WERI-Rb-1 (cell line): ENCODE measurements around the gene PLCH2.

ENCODE experiments used
- DNase-seq: peaks from one replicate; pipeline ENCODE4 v3.0.0-alpha.2; 2020
- H3K27ac ChIP-seq: fragments of 250-450 bp; sonication (Bioruptor Pico); 2 replicates; pipeline ENCODE4 v1.5.1; 2020; ENCODE audit warnings: mild to moderate bottlenecking, moderate library complexity
- H3K27me3 ChIP-seq: fragments of 250-450 bp; sonication (Bioruptor Pico); 2 replicates; pipeline ENCODE4 v1.5.1; 2021; ENCODE audit warnings: mild to moderate bottlenecking, low read depth, moderate library complexity; ENCODE audit not compliant: insufficient read depth, severe bottlenecking
- H3K36me3 ChIP-seq: fragments of 250-450 bp; sonication (Bioruptor Pico); 2 replicates; pipeline ENCODE4 v1.5.1; 2020; ENCODE audit warnings: mild to moderate bottlenecking, moderate library complexity
- H3K4me3 ChIP-seq: 2 replicates; pipeline ENCODE4 v1.5.1; 2011; ENCODE audit warnings: low read depth, mild to moderate bottlenecking, control low read depth, low read length
- H3K9me3 ChIP-seq: fragments of 250-450 bp; sonication (Bioruptor Pico); 2 replicates; pipeline ENCODE4 v1.5.1; 2021; ENCODE audit warnings: mild to moderate bottlenecking, moderate library complexity; ENCODE audit not compliant: severe bottlenecking
- CTCF ChIP-seq: IDR thresholded peaks from 2 replicates; pipeline ENCODE4 v1.5.1; 2011; ENCODE audit warnings: low read depth, mild to moderate bottlenecking, control low read depth, inconsistent platforms, low read length

The PLCH2 gene

GRCh38 chr1:2523191-2523890, 47.3 kb downstream of the PLCH2 start:
- TF ChIP-seq CTCF: no peak
- no peaks in the 10 kb centered on the region for H3K27me3 ChIP-seq
- no peaks in the 10 kb centered on the region for H3K9me3 ChIP-seq
- peak overlapping the region; percentile 71 for H3K27ac ChIP-seq
- peaks cover 59% of the 10 kb centered on the region for H3K36me3 ChIP-seq
- peak; percentile 87 for DNase-seq
- no peak overlapping the region for H3K4me3 ChIP-seq

DNA sequence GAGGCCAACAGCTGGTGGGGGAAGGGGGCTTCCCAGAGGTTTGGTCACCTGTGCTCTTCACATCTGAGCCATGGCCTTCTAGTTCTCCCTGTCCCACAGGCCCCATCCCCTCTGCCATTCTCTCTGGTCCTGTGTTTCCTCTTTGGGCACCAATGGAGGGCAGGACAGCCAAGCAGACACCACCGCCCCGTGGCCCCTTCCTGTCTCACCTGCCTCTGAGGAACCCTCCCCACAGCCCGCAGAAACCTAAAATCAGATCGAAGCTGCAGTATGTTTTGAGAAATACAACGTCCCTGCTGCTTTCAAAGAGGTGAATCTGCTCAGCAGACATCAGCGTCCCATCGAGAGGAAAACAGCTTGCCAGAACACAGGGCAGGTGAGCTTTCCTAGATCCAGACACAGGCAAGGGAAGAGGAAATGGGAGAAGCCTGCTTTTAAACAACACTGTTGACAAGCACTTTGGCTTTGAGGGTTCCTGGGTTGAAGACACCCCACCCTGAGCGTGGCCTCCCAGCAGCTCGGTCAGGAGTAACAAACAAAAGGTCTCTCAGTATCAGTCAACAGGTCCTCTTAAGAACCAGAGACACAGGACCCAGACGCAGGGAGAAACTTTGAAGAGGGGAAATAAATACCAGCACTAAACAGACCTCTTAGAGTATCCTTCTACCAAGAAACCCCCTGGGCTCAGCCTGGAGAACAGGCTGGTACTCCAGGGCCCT, 48.0 kb downstream of the PLCH2 start:
- Histone ChIP-seq H3K36me3 (peaks cover 52% of the 10 kb centered on the region), H3K27me3 (no peaks in the 10 kb centered on the region), H3K27ac (peak overlapping the region; percentile 71), H3K4me3 (no peak overlapping the region), H3K9me3 (no peaks in the 10 kb centered on the region)
- no peak for DNase-seq
- no peak for TF ChIP-seq CTCF

DNA sequence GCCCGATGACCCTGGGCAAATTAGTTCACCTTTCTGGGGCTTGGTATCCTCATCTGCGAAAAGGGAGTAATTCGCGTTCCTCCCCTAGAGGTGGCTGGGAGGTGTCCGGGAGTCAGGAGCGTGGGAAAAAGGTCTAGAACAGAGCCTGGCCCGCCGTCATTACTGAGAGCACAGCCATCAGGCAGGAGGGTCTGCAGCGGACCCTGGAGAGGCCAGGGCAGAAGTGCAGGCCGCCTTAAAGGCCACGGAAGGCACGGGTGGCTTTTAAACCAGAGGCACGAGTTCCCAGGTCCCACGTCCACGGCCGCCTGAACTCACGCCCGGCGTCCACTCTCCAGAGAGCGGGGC, 49.5 kb downstream of the PLCH2 start:
- Histone ChIP-seq H3K36me3 (peaks cover 41% of the 10 kb centered on the region), H3K9me3 (no peaks in the 10 kb centered on the region), H3K27me3 (no peaks in the 10 kb centered on the region), H3K27ac (peak overlapping the region; percentile 83), H3K4me3 (peak overlapping the region; percentile 67)
- DNase-seq: no peak
- no peak for TF ChIP-seq CTCF

- no peaks in the 10 kb centered on the region for H3K27me3 ChIP-seq
- no peaks in the 10 kb centered on the region for H3K9me3 ChIP-seq
Measured at GRCh38 chr1:2525920-2526823, 50.1 kb downstream of the PLCH2 start, which contains the start of gene PANK4. PANK4 (minus strand) TSS chr1:2526596; CDS start chr1:2526587, 9 bp downstream.

More at GRCh38 chr1:2525920-2526823, 50.1 kb downstream of the PLCH2 start, which contains the start of gene PANK4:
- TF ChIP-seq CTCF: no peak
- Histone ChIP-seq H3K27ac (peak within 1 kb of the TSS; percentile 86), H3K36me3 (peaks cover 35% of the 10 kb centered on the region), H3K4me3 (peak within 1 kb of the TSS; percentile 67)
- DNase-seq: peak; percentile 91
